ENCODE results near the gene PTPN14.

GRCh38 chr1:214584805-214585766 is 33.7 kb upstream of the PTPN14 start:
- TF ChIP-seq, protein P1, sequence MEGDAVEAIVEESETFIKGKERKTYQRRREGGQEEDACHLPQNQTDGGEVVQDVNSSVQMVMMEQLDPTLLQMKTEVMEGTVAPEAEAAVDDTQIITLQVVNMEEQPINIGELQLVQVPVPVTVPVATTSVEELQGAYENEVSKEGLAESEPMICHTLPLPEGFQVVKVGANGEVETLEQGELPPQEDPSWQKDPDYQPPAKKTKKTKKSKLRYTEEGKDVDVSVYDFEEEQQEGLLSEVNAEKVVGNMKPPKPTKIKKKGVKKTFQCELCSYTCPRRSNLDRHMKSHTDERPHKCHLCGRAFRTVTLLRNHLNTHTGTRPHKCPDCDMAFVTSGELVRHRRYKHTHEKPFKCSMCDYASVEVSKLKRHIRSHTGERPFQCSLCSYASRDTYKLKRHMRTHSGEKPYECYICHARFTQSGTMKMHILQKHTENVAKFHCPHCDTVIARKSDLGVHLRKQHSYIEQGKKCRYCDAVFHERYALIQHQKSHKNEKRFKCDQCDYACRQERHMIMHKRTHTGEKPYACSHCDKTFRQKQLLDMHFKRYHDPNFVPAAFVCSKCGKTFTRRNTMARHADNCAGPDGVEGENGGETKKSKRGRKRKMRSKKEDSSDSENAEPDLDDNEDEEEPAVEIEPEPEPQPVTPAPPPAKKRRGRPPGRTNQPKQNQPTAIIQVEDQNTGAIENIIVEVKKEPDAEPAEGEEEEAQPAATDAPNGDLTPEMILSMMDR (conservative IDR thresholded peaks at IDR 0.05; ENCODE audit: low read depth in 2 of 2) = peak; percentile 71 to 77
- TF ChIP-seq, protein P2, sequence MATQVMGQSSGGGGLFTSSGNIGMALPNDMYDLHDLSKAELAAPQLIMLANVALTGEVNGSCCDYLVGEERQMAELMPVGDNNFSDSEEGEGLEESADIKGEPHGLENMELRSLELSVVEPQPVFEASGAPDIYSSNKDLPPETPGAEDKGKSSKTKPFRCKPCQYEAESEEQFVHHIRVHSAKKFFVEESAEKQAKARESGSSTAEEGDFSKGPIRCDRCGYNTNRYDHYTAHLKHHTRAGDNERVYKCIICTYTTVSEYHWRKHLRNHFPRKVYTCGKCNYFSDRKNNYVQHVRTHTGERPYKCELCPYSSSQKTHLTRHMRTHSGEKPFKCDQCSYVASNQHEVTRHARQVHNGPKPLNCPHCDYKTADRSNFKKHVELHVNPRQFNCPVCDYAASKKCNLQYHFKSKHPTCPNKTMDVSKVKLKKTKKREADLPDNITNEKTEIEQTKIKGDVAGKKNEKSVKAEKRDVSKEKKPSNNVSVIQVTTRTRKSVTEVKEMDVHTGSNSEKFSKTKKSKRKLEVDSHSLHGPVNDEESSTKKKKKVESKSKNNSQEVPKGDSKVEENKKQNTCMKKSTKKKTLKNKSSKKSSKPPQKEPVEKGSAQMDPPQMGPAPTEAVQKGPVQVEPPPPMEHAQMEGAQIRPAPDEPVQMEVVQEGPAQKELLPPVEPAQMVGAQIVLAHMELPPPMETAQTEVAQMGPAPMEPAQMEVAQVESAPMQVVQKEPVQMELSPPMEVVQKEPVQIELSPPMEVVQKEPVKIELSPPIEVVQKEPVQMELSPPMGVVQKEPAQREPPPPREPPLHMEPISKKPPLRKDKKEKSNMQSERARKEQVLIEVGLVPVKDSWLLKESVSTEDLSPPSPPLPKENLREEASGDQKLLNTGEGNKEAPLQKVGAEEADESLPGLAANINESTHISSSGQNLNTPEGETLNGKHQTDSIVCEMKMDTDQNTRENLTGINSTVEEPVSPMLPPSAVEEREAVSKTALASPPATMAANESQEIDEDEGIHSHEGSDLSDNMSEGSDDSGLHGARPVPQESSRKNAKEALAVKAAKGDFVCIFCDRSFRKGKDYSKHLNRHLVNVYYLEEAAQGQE (IDR thresholded peaks at IDR 0.05; ENCODE audit: unreplicated experiment) = no peak
- TF ChIP-seq ZNF331 (CRISPR knock-in tag; IDR thresholded peaks at IDR 0.05; ENCODE audit: low read depth) (no peak), EZH2 (IDR thresholded peaks at IDR 0.05; ENCODE audit: low read depth, unreplicated experiment) (no peak), EZH2phosphoT487 (IDR thresholded peaks at IDR 0.05; ENCODE audit: unreplicated experiment) (no peak)

Data from GM23338 (cell line).